Heart left ventricle (tissue), 16 donors: ENCODE measurements around the gene TMEM145. TPM values are rescaled to one million over a fixed set of nuclear protein-coding genes. Genes with fewer than 3 reads are reported as not detected.

ENCODE experiments used
- ATAC-seq, 4 donors: fragments of 200-7000 bp; cut with Tn5 transposase; one replicate each; pipeline ENCODE4 v1.9.1; 2020 to 2022; ENCODE audit warnings: moderate library complexity in 4 of 4, mild to moderate bottlenecking in 3 of 4, moderate number of reproducible peaks in 1 of 4
- DNase-seq, 5 donors: peaks; one replicate each; pipeline ENCODE4 v3.0.0-alpha.2; 2020
- H3K27ac ChIP-seq, 12 donors: fragments of 200-600 bp; sonication (generic) in 4 of 12; one replicate each; pipeline versions ENCODE4 v1.5.0 to v1.8.0; 2016 to 2022; ENCODE audit warnings: mild to moderate bottlenecking in 2 of 12
- H3K27me3 ChIP-seq, 9 donors: fragments of 200-600 bp; sonication (generic) in 2 of 9; one replicate each; pipeline versions ENCODE4 v1.5.1 to v1.8.0; 2016 to 2022; ENCODE audit warnings: mild to moderate bottlenecking in 3 of 9
- H3K36me3 ChIP-seq, 9 donors: fragments of 200-600 bp; sonication (generic) in 2 of 9; one replicate each; pipeline versions ENCODE4 v1.5.0 to v1.8.0; 2018 to 2022; ENCODE audit warnings: mild to moderate bottlenecking in 2 of 9
- H3K4me1 ChIP-seq, 12 donors: fragments of 200-600 bp; sonication (generic) in 4 of 12; one replicate each; pipeline versions ENCODE4 v1.5.0 to v1.8.0; 2016 to 2022; ENCODE audit warnings: mild to moderate bottlenecking in 3 of 12
- H3K4me3 ChIP-seq, 12 donors: fragments of 200-600 bp; sonication (generic) in 4 of 12; one replicate each; pipeline versions ENCODE4 v1.5.0 to v1.8.0; 2017 to 2022; ENCODE audit warnings: mild to moderate bottlenecking in 9 of 12, moderate library complexity in 4 of 12
- H3K9me3 ChIP-seq, 12 donors: fragments of 200-600 bp; sonication (generic) in 4 of 12; one replicate each; pipeline versions ENCODE4 v1.5.0 to v1.8.0; 2016 to 2022; ENCODE audit warnings: mild to moderate bottlenecking in 1 of 12
- POLR2A ChIP-seq, 2 donors: fragments of 450-650 bp; IDR thresholded peaks; one replicate each; pipeline ENCODE4 v1.6.1; 2017; ENCODE audit warnings: antibody characterized with exemption in 2 of 2, mild to moderate bottlenecking in 2 of 2, moderate library complexity in 2 of 2
- WGBS, 4 donors: extraction: QIAGEN DNeasy Blood & Tissue Kit in 2 of 4; methylation state at CpG; one replicate each; pipeline versions ENCODE4 v1.1.5 to v1.1.7; 2013 to 2018; 5-methylcytosine and 5-hydroxymethylcytosine counted together
- intact Hi-C, 10 donors: fragments of 100-400 bp; cut with DNase I; formaldehyde crosslinking; loops; one replicate each; pipeline versions ENCODE4 v1.11.1 to v1.14.2; 2022
- polyA plus RNA-seq, 2 donors: library from polyadenylated mRNA; stranded (reverse); fragments of 200-250 nt; gene quantifications; one replicate each; pipeline ENCODE4 v1.2.3, GENCODE V29; 2013
- total RNA-seq, 9 donors: library from RNA; depleted of rRNA in 2 of 9; stranded (reverse); fragments of >200 nt in 2 of 9; fragmentation: NEBNext Ultra II Directional in 3 of 9; extraction: Animal tissue kit (Norgen Biotek cat#: 25700) in 3 of 9; gene quantifications; one replicate each; pipeline versions ENCODE4 v1.1.0 to v1.2.4, GENCODE V29; 2016 to 2023
- TF ChIP-seq, protein P1 (sequence below), 12 donors: fragments of 200-600 bp; sonication (generic) in 4 of 12; IDR thresholded peaks; one replicate each; pipeline versions ENCODE4 v1.5.0 to v1.8.0; 2018 to 2022; ENCODE audit warnings: antibody characterized with exemption in 12 of 12, mild to moderate bottlenecking in 5 of 12
- donor health status: ischemic (EF 13 %, LVEDD 7.1; RV severe dilation, severe dysfunction).
- donor health status: healthy with polysubstance abuse.
- donor health status: DM: no; HTN: yes; CAD: no.
- donor health status: DM: no; HTN: no; CAD: no.
- donor health status: ischemic (EF 25% LVEDD 6.9; RV normal size, moderate dysfunction).
- donor health status: ischemic (EF 25% LVEDD 5.7; RV mildly dilated, moderate dysfunction).
- donor health status: healthy.
- donor health status: DM: yes; HTN: yes; CAD: no.
- donor health status: ischemic (EF 35%, LVEDD 5.7; RV mildly dilated, moderate dysfunction).
- donor health status: nonischemic (EF 11% LVEDD 7.7; RV severe dilation, severe dysfunction).
- donor health status: DM: yes; HTN: yes; CAD: no.
- donor health status: PGD.
- donor health status: ischemic (EF 29% LVEDD 5.4; RV normal size, mild dysfunction).
- donor health status: nonischemic (EF 23%, LVEDD 6.1; RV moderate dilation, normal function).

Gene TMEM145
- total and polyA plus RNA-seq, 11 donors, result 0.11 to 0.27 (median 0.17) TPM; not detected in 7

DNA sequence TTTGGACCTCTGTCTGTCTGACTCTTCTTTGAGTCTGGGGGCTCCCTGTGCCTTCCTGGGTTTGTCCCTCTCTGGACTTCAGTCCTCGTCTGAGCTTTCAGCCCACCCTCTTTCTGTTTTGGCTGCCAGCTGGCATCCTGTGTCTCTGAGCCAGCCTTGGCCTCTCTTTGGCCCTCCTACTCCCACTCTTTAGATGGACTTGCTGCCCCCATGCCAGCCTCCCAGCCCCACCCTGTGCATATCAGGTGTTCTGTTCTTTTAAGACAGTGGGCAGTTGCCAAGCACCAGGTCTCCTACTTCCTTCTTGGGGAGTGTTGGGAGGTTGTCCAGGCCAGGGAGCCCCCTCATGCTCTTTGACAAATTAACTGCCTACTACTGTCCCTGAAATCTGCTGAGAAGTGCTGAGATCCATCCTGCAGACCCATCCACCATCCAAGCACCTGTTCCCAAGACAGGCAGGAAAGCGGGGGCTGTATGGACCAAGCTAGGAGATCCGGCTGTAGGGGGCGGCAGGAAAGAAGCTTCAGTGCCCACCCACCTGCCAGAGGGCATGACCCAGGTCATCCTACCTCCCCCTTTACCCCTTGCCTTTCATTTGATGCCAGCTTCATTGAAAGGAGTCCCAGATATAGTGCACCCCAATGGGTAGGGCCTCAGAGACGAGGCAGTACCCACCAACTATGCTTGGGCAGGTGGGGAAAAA is 34.5 kb upstream of the TMEM145 start:
- Histone ChIP-seq H3K4me3 (peak overlapping the region in 6 of 12 donors; percentile 10 to 93 (median 80)), H3K36me3 (peaks cover 0 to 25% (median 16%) of the 10 kb centered on the region in 9 donors), H3K27me3 (no peaks in the 10 kb centered on the region), H3K4me1 (peaks cover 22 to 94% (median 77%) of the 10 kb centered on the region in 12 donors), H3K27ac (peak overlapping the region; percentile 58 to 100 (median 96)), H3K9me3 (no peaks in the 10 kb centered on the region)
- DNase-seq (no peak), ATAC-seq (no peak)
- 55 to 65% (median 60%) methylated on average over 3 to 5 of the region's 5 CpGs for WGBS, 4 donors
- intact Hi-C loops, result loop anchor here in 7 of 10 donors (1.0 to 2.0 kb wide), 2 partner anchors 32 kb away; no protein-coding TSS in a partner anchor
- TF ChIP-seq POLR2A (IDR thresholded peaks at IDR 0.05), result no peak
- TF ChIP-seq, protein P1, sequence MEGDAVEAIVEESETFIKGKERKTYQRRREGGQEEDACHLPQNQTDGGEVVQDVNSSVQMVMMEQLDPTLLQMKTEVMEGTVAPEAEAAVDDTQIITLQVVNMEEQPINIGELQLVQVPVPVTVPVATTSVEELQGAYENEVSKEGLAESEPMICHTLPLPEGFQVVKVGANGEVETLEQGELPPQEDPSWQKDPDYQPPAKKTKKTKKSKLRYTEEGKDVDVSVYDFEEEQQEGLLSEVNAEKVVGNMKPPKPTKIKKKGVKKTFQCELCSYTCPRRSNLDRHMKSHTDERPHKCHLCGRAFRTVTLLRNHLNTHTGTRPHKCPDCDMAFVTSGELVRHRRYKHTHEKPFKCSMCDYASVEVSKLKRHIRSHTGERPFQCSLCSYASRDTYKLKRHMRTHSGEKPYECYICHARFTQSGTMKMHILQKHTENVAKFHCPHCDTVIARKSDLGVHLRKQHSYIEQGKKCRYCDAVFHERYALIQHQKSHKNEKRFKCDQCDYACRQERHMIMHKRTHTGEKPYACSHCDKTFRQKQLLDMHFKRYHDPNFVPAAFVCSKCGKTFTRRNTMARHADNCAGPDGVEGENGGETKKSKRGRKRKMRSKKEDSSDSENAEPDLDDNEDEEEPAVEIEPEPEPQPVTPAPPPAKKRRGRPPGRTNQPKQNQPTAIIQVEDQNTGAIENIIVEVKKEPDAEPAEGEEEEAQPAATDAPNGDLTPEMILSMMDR (IDR thresholded peaks at IDR 0.05), result no peak

DNA sequence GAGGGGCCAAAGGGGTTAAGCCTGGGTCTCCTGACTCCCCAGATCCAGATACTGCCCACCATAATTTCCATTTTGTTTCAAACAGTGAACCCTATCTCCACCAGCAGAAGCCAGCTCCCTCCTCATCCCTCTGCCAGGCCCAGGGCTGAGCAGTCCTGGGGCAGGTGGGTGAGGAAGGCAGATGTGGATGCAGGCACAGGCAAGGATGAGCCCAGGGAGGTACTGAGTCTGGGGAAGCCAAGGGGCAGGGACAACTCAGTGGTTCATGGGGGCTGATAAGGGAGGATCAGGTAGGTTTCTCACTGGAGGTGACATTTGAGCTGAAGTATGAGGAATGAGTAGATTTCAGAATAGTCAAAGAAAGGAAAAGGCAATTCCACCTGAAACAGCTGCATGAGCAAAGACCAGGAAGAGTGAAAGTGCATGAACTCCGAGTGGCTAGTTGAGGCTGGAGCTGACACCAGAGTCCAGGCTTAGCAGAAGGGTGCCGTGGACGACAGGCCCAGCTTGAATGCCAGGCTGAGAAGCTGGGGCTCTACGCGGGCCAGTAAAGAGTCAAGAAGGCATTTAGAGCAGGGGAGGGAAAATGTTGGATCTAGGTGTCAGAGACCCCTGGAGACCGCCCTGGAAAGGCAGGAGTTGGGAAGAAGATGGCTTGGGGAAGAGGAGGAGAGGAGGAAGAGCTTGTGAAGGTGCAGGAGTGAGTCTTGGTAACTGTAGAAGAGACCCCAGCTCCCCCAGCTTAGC is 33.8 kb upstream of the TMEM145 start:
- intact Hi-C loops, result loop anchor here in 7 of 10 donors (1.0 to 2.0 kb wide), 2 partner anchors 33 kb away; no protein-coding TSS in a partner anchor
- no peaks in the 10 kb centered on the region for H3K9me3 ChIP-seq
- peaks cover 0 to 18% (median 9%) of the 10 kb centered on the region in 9 donors for H3K36me3 ChIP-seq
- no peak for TF ChIP-seq POLR2A (IDR thresholded peaks at IDR 0.05)
- TF ChIP-seq, protein P1 (IDR thresholded peaks at IDR 0.05), result no peak
- H3K4me1 ChIP-seq, result peaks cover 22 to 90% (median 77%) of the 10 kb centered on the region in 12 donors
- DNase-seq (no peak), ATAC-seq (no peak)
- 9 to 15% (median 12%) methylated on average over 6 of the region's 6 CpGs for WGBS, 4 donors
- H3K4me3 ChIP-seq, result peak overlapping the region; percentile 51 to 97 (median 78)
- H3K27me3 ChIP-seq, result no peaks in the 10 kb centered on the region
- peak overlapping the region; percentile 95 to 100 (median 96) for H3K27ac ChIP-seq

DNA sequence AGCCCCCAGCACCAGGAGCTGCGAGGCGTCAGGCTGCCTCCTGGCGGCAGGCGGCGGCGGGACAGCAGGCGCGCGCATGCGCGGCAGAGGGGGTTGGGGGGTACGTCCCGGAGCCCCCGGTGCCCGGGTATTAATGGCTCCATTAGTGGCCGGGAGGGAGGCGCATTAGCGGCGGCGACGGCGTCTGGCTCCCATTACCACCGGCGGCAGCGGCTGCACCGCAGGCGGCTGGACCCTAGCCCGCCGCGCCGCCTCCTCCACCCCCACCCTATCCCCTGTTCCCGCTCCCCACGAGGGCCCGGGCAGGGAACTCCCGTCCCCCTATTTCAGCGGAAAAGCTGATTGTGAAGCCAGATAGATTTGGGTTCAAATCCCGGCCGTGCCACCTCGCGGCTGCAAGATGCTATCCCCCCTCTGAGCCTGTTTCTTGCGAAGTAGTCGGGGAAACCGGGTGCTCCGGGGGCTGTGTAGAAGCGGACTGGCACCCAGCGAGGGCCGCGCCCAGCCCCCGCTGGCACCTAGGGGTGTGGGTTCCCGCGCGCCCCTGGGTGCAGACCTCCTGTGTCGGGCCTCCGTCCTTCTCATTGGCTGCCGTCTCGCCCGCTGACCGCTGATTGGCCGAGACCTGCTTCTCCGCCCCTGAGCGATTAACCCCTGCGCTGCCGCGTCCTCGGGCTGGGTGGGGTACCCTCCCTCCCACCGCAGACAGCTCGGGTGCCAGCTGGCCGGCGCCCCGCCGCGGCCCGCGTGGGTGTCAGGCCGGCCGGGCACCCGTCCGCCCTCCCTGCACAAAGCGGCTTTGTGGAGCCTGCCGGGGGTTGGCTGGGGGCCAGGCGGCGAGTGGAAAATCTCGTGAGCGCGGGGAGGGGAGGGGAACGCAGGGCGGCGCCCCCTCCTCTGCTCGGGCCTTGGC is 33.0 kb upstream of the TMEM145 start:
- ATAC-seq, result peak; percentile 31 to 74 (median 58)
- H3K4me1 ChIP-seq, result peaks cover 25 to 89% (median 77%) of the 10 kb centered on the region in 12 donors
- peak; percentile 94 to 96 (median 95) for DNase-seq
- peak in 1 of 2 donors; percentile 51 for TF ChIP-seq POLR2A (IDR thresholded peaks at IDR 0.05)
- TF ChIP-seq, protein P1 (IDR thresholded peaks at IDR 0.05), result peak; percentile 82 to 98 (median 92)
- no peaks in the 10 kb centered on the region for H3K27me3 ChIP-seq
- WGBS, 4 donors, result 0 to 1% (median 0%) methylated on average over 51 to 89 of the region's 89 CpGs
- H3K27ac ChIP-seq, result peak overlapping the region; percentile 95 to 100 (median 96)
- peaks cover 0 to 10% (median under 1%) of the 10 kb centered on the region in 9 donors for H3K36me3 ChIP-seq
- no peaks in the 10 kb centered on the region for H3K9me3 ChIP-seq
- intact Hi-C loops, result loop anchor here in 8 of 10 donors (1.0 to 5.0 kb wide), 4 partner anchors 25 to 38 kb away; partner anchors contain the start of genes ERF (in 1 of the 8) and GSK3A (in 1 of the 8)
- peak overlapping the region; percentile 51 to 97 (median 78) for H3K4me3 ChIP-seq
